ENCODE data around the gene ISCA2.
"Not testable (repeated sequence)": the region's sequence is repeated elsewhere in the genome, so short reads cannot be mapped to it uniquely, and the experiment has no call there.

The ISCA2 gene, protein sequence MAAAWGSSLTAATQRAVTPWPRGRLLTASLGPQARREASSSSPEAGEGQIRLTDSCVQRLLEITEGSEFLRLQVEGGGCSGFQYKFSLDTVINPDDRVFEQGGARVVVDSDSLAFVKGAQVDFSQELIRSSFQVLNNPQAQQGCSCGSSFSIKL

DNA sequence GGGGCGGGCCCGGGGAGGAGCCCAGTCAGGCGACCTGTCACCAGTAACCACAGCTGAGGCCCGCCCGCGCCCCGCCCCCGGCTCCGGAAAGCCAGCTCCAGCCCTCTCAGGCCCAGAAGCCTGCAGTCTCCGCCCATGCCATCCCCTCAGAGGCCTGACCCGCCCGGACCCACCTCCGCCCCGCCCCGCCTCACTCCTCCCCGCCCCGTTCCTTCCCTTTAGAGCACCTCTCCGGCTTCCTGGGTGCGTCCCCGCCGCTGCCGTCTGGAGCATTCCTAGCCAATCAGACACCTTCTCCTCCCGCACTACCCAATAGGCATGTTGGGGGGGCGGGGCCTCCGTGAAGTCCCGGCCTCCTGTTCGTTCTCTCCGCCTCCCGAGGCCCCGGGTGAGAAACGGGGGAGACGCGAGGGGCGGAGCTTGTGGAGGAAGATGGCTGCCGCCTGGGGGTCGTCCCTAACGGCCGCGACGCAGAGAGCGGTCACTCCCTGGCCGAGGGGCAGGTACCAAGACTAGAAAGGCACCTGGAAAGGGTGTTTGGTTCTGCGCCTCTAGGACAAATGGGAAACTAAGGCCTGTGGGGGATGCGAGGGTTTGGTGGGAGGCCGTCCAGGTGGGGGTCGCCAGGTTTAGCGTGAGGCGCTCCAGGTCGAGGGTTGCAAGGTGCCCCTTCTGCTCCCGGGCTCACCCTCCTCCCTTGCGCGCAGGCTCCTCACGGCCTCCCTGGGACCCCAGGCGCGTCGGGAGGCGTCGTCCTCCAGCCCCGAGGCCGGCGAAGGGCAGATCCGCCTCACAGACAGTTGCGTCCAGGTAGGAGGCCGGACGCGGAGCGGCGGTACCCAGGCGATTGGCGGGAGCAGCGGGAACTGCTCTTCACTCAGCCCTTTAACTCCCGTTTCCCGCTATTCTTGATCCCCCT lies at the start of gene ISCA2:
Gene ISCA2, plus strand, starts transcription at position 423 of the 919 bp plus-strand sequence. Its CDS starts 10 bp downstream, at position 433.
- DNase-seq (ENCODE audit: low read depth, low spot score), result peak; percentile 99

DNA sequence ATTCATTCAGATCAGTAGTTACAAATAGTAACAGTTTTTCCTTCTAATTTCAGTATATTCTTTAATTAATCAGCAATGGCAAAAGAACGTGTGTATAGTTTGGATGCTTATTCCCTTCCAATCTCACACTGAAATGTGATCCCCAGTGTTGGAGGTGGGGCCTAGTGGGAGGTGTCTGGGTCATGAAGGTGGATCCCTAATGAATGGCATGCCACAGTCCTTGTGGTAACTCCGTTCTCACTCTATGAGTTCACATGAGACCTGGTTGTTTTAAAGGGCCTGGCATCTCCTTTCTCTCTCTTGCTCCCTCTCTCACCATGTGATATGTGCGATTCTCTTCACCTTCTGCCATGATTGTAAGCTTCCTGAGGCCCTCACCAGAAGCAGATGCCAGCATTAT lies 48.7 kb upstream of the ISCA2 start:
- DNase-seq (ENCODE audit: low read depth, low spot score), result no peak

DNA sequence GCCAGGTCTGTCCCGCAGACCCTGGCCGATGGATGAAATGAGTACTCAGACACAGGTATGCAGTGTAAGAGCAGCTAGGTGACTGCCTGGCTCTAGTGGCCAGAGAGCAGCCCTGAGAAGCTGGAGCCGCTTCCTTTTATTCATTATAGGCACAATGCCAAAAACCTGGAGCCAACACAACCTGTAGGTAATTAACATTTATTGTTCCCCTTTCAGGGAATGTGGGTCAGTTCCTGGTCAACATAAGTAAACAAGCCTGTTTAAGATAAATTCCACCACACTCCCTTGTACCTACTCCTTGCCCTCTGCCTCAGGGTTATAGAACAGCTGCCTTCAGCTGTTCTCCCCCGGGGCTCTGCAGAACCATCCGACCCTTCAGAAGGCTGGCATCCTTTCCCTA lies 39.2 kb upstream of the ISCA2 start:
- not testable (repeated sequence) for DNase-seq (ENCODE audit: low read depth, low spot score)

DNA sequence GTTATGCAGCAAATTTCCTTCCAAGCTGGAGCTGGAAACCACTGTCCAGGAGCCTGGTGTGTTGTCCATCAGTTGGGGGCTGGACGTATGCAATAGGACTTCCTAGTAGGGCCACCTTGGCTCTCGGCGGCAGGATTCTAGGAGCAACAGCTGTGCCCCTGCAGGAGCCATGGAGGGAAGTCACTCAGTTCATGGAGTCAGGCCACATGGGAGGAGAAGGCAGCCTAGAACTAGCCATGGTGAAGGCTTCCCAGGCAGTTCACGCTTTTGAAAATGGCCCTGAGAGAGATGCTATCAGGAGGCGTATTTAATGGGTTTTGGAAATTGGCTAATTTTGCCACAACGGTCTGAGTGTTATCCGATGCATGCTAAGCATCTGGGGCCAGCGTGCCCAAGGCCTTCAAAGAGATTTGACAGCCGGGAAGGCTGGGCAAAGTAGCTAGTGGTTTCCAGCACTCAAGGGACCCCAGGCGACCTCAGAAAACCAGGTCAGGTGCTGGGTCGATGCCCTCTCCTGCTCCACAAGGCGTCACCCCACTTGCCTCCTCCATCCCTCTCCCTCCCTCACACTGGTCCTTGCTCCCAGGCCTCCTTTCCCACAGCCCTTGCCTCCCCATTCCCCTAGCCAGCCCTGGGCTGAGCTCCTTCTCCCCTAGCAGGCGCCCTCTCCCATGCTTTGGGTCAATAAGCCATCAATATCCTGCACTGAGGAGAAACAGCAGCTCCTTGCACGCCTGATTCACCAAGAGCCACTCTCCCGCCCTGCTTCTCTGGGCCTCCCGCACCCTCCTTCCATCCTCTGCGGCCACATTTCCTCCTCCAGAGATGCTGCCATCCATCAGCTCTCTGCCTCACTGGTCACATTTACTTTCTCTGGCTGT lies 36.6 kb upstream of the ISCA2 start:
- no peak for DNase-seq (ENCODE audit: low read depth, low spot score)

DNA sequence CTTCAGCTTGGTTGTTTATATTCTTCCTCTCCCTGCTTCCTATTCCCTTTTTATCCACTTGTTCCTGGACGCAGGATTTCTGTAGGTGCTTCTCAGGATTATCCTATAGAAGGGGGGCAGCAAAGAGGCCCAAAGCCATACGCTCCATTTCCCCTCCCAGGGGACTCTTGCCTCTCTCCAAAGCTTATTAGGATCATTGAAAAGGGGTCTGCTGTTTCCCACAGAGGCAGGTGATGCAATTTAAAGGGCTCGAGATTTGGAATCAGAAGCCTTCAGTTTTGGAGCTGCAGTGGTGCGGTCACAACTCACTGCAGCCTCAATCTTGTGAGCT lies 36.0 kb upstream of the ISCA2 start:
- no peak for DNase-seq (ENCODE audit: low read depth, low spot score)

DNA sequence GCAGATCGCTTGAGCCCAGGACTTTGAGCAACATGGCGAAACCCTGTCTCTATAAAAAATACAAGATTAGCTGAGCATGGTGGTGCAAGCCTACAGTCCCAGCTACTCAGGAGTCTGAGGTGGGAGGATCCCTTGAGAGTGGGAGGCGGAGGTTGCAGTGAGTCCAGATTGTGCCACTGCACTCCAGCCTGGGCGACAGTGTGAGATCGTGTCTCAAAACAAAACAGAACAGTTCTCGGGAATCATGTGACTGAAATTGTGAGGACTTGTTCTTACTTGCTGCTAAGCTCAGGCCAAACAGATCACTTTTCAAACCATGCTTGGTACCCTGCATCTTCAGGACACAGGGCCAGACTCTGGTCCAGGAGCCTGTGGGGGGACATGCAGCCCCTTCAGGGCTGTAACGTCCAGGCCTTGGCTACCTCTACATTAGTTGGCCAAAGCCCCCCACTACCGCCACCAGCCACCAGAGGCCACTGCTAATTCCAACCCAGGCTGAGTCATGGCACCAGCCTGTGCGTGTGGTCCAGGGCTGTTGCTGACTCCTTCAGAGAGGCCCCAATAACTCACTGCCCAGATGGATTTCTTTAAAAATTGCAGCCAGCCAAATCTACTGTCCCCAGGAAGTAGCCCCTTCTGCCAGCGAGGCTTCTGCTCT lies 34.1 kb upstream of the ISCA2 start:
- no peak for DNase-seq (ENCODE audit: low read depth, low spot score)

DNA sequence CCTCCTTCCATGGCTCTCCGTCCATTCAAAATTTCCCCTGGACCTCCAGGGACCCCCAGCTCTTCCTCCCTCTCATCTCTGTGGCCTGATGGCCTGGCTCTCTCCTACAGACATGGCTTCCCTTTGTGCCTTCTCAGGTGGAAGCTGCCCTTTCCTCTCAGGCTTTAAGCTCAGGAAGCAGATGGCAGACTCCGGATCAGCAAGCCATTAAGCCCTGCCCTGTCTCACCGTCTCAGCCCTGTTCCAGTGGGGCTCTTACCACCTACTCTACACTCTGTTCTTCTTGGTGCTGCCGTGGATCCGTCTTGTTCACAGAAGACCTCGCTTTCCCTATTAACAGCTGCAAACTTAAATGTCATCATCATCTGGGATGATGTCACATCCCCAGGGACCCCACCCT lies 33.6 kb upstream of the ISCA2 start:
- no peak for DNase-seq (ENCODE audit: low read depth, low spot score)

DNA sequence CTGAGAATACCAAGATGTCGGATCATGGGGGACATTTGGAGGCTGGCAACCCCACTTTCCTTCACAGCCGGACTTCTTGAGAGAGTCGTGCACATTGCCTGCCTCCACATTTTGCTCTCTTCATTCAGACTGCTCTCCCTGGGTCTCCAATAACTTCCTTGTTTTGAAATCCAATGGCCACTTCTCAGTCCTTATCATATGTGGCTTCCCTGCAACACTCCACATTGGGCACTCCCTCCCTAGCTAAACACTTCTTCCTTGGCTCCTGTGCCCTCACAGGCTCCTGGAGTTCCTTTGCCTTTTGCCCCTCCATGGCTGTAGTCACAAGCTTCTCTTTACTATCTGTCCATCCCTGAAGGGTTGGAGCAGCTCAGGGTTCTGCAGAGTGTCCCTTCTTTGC lies 30.6 kb upstream of the ISCA2 start:
- no peak for DNase-seq (ENCODE audit: low read depth, low spot score)

DNA sequence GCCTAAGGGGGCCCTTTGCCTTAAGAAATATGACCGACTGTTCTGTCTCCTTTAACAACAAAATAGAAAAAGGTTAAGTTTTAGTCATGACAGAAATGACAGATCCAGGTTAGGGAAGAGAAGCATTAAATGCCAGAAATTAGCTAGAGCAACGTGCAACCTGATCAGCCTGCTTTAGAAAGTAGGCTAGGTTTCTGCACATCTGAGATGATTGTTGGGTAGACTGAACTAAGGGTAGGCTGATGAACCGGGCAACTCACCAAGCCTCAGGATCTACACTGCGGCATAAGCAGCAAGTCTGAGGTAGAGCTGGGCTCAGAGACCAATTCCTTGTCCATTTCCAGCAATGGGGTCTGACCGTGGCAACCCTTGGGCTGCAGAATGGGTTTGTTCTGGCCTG lies 29.9 kb upstream of the ISCA2 start:
- DNase-seq (ENCODE audit: low read depth, low spot score), result no peak

DNA sequence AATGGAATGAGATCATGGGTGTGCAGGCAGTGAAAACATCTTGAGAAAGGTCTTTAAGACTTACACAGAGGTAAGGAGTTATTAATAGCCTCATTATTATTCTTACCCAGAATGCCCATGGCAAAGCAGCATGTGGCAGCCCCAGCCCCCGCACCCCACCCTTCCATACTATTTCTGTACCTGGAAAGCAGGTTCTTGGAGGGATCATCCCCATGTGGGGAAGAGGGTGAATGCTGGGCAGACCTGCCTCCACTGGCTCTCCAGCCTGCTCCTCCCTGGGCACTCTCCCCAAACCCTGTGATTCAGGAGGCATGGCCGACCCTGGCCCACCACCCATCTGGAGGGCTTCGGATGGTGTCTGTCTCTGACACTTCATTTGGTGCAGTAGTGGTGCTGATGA lies 28.8 kb upstream of the ISCA2 start:
- no peak for DNase-seq (ENCODE audit: low read depth, low spot score)

DNA sequence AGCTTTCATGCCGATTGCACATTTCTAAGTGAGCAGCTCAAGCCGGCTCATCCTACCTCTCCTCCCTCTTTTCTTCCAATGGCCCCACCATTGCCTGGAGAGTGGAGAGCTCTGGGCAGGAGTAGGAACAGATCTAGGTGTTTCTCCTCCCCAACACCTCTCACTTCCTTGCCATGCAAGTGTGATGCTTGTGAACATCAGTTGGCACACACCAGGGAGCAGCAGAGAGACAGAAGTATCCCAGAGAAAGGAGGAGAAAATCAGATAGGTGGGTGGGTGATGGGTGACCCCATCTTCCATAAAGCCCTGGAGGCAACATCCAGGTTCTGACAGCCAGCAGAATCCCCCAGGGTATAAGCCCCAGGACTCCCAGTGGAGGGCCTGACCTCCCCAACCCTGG lies 28.2 kb upstream of the ISCA2 start:
- DNase-seq (ENCODE audit: low read depth, low spot score), result no peak

DNA sequence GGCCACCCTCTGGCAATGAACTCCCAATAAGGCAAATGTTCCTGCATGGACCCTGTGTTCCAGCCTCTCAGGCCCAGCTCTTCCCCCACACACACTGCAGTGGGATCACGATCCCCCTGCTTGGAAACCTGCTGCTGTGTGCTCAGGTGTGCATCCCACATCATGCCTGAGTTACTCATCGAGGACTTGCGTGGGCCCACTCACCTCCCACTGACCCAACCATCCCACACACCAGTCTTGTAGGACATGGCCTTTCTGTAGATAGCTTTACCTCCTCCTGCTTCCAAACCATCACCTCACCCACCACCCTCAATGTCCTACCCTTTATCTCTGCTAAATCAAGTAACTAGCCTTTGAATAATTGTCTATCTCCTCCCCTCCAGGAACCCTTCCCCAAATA lies 25.1 kb upstream of the ISCA2 start:
- no peak for DNase-seq (ENCODE audit: low read depth, low spot score)

DNA sequence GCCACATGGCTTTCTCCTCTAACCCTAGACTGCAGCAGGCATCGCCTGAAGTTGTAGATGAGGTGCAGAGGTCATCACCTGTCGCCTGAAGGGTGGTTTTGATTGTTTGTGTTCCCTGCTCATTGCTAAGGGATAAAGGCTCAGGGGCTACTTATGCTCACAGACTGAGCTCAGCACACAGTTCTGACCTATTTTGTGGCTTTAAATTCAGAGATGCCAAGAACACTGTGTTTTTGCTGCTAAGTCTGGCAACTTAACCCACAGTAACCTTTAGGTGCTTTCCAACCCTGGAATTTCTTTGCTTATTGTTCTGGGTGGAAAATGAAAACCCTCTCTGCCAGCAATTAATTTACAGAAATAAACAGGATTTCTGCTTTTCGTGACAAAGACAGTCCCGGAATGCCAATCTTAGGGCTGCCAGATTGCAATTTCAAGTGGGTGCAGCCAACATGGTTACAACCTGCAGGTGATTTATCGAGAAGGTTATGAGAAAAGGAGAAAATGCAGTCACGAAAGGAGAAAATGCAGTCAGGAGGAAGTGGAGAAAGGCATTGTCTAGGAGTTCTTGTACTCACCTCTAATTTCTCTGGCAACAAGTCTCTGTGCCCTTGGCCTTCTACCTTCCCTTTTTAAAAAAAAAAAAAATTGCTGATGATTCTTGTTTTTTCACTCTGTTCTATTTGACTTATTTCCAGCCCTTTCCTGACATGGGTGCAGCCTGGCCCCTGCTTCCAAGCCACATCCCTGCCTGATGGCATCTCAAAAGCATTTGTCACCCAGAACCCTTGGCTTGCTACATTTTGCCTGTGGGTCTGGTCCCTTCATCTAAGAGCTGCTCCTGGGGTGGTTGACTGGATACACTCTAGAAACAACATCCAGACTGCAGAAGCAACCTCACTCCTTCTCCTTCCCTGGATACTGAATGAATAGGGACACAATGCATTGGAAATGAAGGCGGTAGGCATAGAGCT lies 23.7 kb upstream of the ISCA2 start:
- DNase-seq (ENCODE audit: low read depth, low spot score), result no peak

DNA sequence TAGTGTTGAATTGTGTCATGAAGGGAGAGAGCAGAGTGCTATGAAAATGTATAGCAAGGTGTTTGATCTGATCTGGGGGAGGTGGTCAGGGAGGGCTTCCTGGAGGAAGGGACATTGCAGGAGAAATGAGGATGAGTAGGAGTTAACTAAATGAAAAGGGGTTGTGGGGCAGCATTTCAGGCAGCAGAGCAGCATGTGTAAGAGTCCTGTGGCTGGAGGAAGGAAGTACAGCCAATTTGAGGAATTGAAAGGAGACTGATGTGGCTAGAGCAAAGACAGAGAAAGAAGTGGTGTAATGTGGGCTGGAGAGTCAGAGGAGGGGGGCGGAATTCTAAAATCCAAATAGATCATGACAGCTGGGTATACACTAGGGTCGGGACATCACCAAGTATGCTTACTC lies 21.0 kb upstream of the ISCA2 start:
- no peak for DNase-seq (ENCODE audit: low read depth, low spot score)

DNA sequence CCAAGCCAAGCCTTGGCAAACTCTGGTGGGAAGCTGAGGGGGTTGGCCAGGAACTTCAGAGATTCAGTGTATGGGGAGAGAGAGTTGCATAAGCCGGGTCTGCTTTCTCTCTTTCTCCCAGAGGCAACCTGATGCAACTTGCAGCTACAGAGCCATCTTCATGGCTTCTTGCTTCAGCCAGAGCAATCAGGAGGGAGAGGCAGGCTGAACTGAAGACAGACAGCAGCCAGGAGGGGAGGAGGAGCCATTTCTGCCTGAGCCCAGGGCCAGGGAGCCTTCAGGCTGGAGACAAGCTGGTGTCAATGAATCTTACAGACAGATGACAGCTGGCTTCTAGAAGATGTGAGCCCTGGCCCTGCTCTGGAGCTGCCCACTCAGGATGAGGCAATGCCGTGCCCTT lies 19.2 kb upstream of the ISCA2 start:
- no peak for DNase-seq (ENCODE audit: low read depth, low spot score)

DNA sequence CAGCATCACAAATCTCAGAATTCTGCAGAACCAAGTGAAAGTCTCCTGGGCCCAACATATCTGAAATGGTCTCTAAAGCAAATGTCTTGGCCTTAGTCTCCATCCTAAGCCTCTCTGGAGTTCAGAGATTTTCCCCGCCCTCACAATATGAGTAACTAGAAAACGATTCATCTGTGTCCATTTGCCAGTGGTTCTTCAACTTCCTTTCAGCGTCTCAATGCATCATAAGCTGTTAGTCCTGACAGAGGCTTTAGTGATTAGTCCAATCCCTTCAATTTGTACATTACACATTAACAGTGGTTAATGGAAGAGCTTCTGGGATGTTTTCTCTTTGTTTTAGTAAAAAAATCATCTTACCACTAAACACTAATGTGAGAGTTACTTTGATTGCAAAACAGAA lies 17.9 kb upstream of the ISCA2 start:
- DNase-seq (ENCODE audit: low read depth, low spot score), result no peak

DNA sequence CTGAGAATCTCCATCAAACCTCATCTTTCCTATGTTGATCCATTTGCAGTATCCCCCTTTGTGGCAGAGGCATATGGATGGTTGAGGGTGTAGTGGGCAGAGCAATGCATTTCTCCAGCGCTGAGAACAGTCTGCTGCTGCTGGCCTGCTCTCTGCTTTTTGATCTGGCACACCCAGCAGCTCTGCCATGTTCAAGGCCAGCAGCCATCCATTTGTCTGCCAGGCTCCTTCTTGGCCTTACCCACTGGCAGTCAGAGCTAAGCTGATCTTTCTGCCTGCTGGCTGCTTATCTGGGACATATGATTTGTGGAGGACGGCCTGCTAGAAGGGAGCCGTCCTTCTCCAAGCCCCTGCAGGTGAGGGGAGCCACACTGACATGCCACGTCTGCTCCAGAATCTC lies 17.5 kb upstream of the ISCA2 start:
- DNase-seq (ENCODE audit: low read depth, low spot score), result no peak

DNA sequence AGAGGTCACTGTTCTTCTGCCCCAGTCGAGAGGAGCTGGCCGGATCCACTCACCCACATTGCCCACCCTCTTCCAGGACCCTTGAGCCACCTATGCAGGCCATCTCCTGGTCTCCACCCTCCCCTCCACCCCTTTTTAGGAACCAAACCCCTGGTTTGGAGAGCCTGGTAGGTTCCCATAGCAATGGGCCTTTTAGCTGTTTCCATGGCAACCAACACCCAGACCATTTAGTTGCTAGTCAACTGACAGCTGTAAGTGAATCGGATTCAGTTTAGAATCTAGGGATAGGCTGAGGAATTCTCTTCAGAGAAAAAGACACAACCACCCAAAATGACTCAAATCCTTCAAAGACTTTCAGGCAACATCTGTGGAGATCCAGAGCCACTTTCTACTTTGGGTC lies 17.0 kb upstream of the ISCA2 start:
- no peak for DNase-seq (ENCODE audit: low read depth, low spot score)

DNA sequence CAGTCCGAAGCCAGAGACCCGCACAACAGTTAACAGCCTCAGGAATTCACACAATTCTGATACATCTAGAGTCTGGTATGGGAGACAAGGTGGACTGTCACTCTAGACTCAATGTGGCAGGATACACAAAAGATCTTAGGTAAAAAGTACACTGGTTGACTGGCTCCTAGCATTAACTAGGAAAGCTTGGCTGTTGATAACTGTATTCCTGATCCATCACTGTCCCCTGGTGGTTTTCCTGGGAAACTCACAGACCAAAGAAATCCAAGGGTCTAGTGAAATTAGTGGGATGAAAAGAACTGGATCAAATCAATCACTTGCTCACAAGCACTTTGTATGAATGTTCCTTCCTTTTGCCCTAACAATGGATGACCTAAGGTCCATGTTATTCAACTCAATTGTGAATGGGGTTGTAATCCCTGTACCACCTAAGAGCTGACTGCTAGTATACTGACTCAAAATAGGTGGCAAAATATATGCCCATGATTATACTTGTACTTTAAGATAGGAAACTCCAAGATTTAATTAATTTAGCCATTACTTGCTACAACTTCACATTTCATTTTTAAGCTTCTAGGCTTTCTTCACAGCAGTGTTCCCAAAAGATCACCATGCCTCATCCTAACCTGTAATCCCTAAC lies 14.4 kb upstream of the ISCA2 start:
- DNase-seq (ENCODE audit: low read depth, low spot score), result no peak

DNA sequence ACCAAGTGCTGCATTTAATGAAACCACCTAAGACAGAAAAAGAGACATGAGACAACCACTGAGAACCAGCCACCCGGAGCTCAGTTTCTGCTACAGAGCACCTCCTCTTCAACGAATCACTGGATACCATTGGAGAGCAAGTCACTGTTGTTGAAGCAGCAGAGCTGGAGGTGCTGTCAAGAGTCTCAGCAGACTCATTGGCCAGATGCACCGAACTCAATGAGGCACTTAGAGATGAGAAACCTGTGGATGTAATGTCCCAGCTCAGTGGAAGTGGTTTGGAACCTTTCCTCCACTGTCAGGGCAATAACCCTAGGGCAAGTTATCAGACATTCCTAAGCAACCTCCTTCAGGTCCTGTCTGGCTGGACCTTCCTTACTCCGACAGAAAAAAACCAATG lies 13.5 kb upstream of the ISCA2 start:
- no peak for DNase-seq (ENCODE audit: low read depth, low spot score)
